Measurements from ENCODE around the gene PLEKHB1. TPM values are rescaled to one million over a fixed set of nuclear protein-coding genes. Genes with fewer than 3 reads are reported as not detected.

PLEKHB1 gene
- total and polyA plus RNA-seq, 4 donors, result 8.1 to 38.8 (median 11.9) TPM

DNA sequence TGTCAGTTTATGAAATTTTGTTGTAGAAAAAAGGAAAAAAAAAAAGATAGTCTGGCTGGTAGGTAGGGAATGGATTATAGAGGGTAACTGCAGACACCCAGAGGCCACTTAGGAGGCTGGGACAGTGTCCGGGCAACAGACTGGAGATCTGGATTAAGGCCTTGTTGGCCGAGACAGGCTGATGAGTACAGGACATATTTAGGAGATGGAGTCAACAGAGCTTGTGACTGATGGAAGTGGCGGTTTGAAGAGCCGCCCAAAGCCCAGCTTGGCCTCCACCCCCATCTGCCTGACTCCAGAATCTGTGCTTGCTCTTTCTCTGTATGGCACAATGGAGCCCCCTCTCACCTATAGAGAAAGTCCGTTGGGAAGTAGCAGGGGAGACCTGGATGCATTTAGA is 7.6 kb downstream of the PLEKHB1 start:
- TF ChIP-seq CTCF (IDR thresholded peaks at IDR 0.05; ENCODE audit: control extremely low read depth, extremely low read depth), result no peak
- no peak for DNase-seq
- Histone ChIP-seq H3K4me1 (ENCODE audit: control insufficient read depth in 5 of 5, insufficient read depth in 5 of 5, low read length in 5 of 5) (peaks cover 0 to 2% (median 0%) of the 10 kb centered on the region in 5 donors), H3K27me3 (ENCODE audit: control insufficient read depth in 3 of 3, insufficient read depth in 3 of 3, low read length in 2 of 3) (no peaks in the 10 kb centered on the region), H3K27ac (ENCODE audit: low read depth in 1 of 2, low read length in 1 of 2) (no peak overlapping the region), H3K9me3 (ENCODE audit: control insufficient read depth in 4 of 4, insufficient read depth in 3 of 4, low read length in 3 of 4) (no peaks in the 10 kb centered on the region), H3K9ac (ENCODE audit: insufficient read depth in 1 of 2, low read length in 2 of 2) (no peak overlapping the region), H3K4me3 (no peak overlapping the region), H3K36me3 (ENCODE audit: control insufficient read depth in 4 of 4, insufficient read depth in 4 of 4, low read length in 4 of 4) (no peaks in the 10 kb centered on the region)
- ATAC-seq (ENCODE audit: insufficient read depth, low FRiP score), result no peak
- 94 to 98% methylated on average over 5 of the region's 5 CpGs for WGBS, 2 donors

DNA sequence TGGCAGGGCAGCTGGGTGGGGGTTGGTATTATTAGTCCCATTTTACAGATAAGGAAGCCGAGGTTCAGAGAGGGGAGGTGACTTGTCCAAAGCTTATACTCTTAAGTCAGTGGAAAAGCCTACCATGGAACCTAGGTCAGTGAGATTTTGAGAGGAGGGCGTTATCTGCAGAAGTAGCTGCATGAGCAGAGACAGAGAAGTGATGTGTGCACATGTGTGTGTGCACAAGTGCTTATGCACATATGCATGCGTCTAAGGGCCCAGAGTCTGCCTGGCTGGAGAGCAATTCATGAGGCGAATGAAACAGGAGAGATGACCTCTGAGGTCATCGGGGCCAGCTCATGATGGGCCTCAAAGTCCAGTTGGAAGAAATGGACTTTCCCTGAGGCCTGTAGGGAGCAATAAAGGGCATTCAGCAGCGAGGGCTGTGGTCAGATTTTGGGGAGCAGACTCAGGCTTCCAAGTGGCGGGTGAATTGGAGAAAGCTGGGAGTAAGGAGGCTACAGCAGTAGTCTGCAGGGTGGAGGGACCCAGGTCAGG is 8.2 kb downstream of the PLEKHB1 start:
- WGBS, 2 donors, result 93 to 99% methylated on average over 7 of the region's 7 CpGs
- Histone ChIP-seq H3K36me3 (ENCODE audit: control insufficient read depth in 4 of 4, insufficient read depth in 4 of 4, low read length in 4 of 4) (no peaks in the 10 kb centered on the region), H3K9ac (ENCODE audit: insufficient read depth in 1 of 2, low read length in 2 of 2) (no peak overlapping the region), H3K9me3 (ENCODE audit: control insufficient read depth in 4 of 4, insufficient read depth in 3 of 4, low read length in 3 of 4) (no peaks in the 10 kb centered on the region), H3K4me3 (no peak overlapping the region), H3K27ac (ENCODE audit: low read depth in 1 of 2, low read length in 1 of 2) (no peak overlapping the region), H3K4me1 (ENCODE audit: control insufficient read depth in 5 of 5, insufficient read depth in 5 of 5, low read length in 5 of 5) (peaks cover 0 to 2% (median 0%) of the 10 kb centered on the region in 5 donors), H3K27me3 (ENCODE audit: control insufficient read depth in 3 of 3, insufficient read depth in 3 of 3, low read length in 2 of 3) (no peaks in the 10 kb centered on the region)
- ATAC-seq (ENCODE audit: insufficient read depth, low FRiP score) (no peak), DNase-seq (no peak)
- no peak for TF ChIP-seq CTCF (IDR thresholded peaks at IDR 0.05; ENCODE audit: control extremely low read depth, extremely low read depth)

- Histone ChIP-seq H3K4me3 (no peak overlapping the region), H3K9me3 (ENCODE audit: control insufficient read depth in 4 of 4, insufficient read depth in 3 of 4, low read length in 3 of 4) (no peaks in the 10 kb centered on the region), H3K4me1 (ENCODE audit: control insufficient read depth in 5 of 5, insufficient read depth in 5 of 5, low read length in 5 of 5) (peaks cover 0 to 5% (median 0%) of the 10 kb centered on the region in 5 donors), H3K27ac (ENCODE audit: low read depth in 1 of 2, low read length in 1 of 2) (no peak overlapping the region), H3K36me3 (ENCODE audit: control insufficient read depth in 4 of 4, insufficient read depth in 4 of 4, low read length in 4 of 4) (no peaks in the 10 kb centered on the region), H3K27me3 (ENCODE audit: control insufficient read depth in 3 of 3, insufficient read depth in 3 of 3, low read length in 2 of 3) (no peaks in the 10 kb centered on the region), H3K9ac (ENCODE audit: insufficient read depth in 1 of 2, low read length in 2 of 2) (no peak overlapping the region)
- ATAC-seq (ENCODE audit: insufficient read depth, low FRiP score) (no peak), DNase-seq (no peak)
- no peak for TF ChIP-seq CTCF (IDR thresholded peaks at IDR 0.05; ENCODE audit: control extremely low read depth, extremely low read depth)
- 94 to 95% methylated on average over 8 of the region's 8 CpGs for WGBS, 2 donors
These were observed 9.3 kb downstream of the PLEKHB1 start for GRCh38 chr11:73655686-73656085.

DNA sequence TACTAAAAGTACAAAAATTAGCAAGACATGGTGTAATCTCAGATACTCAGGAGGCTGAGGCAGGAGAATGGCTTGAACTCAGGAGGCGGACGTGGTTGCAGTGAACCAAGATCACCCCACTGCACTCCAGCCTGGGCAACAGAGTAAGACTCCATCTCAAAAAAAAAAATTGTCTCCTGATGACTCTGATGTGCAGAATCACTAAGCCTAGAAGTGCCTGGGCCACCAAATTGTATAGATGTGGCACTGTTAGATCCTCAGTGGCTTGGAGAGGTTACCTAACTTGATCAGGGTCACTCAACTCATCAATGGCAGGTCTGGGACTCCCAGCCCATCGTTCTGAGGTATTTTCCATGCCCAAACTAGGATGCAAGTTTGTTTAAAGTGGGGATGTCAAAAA is 10.6 kb downstream of the PLEKHB1 start:
- 64 to 82% methylated on average over 3 of the region's 3 CpGs for WGBS, 2 donors
- Histone ChIP-seq H3K9ac (ENCODE audit: insufficient read depth in 1 of 2, low read length in 2 of 2) (no peak overlapping the region), H3K4me3 (no peak overlapping the region), H3K4me1 (ENCODE audit: control insufficient read depth in 5 of 5, insufficient read depth in 5 of 5, low read length in 5 of 5) (peaks cover 0 to 10% (median 0%) of the 10 kb centered on the region in 5 donors), H3K27me3 (ENCODE audit: control insufficient read depth in 3 of 3, insufficient read depth in 3 of 3, low read length in 2 of 3) (no peaks in the 10 kb centered on the region), H3K27ac (ENCODE audit: low read depth in 1 of 2, low read length in 1 of 2) (no peak overlapping the region), H3K36me3 (ENCODE audit: control insufficient read depth in 4 of 4, insufficient read depth in 4 of 4, low read length in 4 of 4) (no peaks in the 10 kb centered on the region), H3K9me3 (ENCODE audit: control insufficient read depth in 4 of 4, insufficient read depth in 3 of 4, low read length in 3 of 4) (no peaks in the 10 kb centered on the region)
- DNase-seq, result no peak
- no peak for TF ChIP-seq CTCF (IDR thresholded peaks at IDR 0.05; ENCODE audit: control extremely low read depth, extremely low read depth)
- ATAC-seq (ENCODE audit: insufficient read depth, low FRiP score), result no peak

All from lung (tissue), 12 donors.